ENCODE data around the gene MRPS9. TPM values are rescaled to one million over a fixed set of nuclear protein-coding genes. Genes with fewer than 3 reads are reported as not detected.

MRPS9 gene
- total RNA-seq, 1 donor from 2014 or later, result 16.0 TPM

- no peak for DNase-seq (ENCODE audit: extremely low spot score in 2 of 2)
- intact Hi-C loops (cut with DNase I), result no loop called here
- TF ChIP-seq CTCF (IDR thresholded peaks at IDR 0.05), result no peak
Measured at GRCh38 chr2:105126336-105126735, 88.5 kb downstream of the MRPS9 start.

GRCh38 chr2:105127289-105127915, 89.5 kb downstream of the MRPS9 start:
- H3K27ac ChIP-seq, result no peak overlapping the region
- no peaks in the 10 kb centered on the region for H3K9me3 ChIP-seq
- no peaks in the 10 kb centered on the region for H3K36me3 ChIP-seq
- H3K4me1 ChIP-seq, result no peaks in the 10 kb centered on the region
- no peaks in the 10 kb centered on the region for H3K27me3 ChIP-seq
- peak in 1 of 2 donors; percentile 70 for DNase-seq (ENCODE audit: extremely low spot score in 2 of 2)
- TF ChIP-seq POLR2AphosphoS5 (IDR thresholded peaks at IDR 0.05; ENCODE audit: insufficient read depth in 1 of 2, low read depth in 1 of 2) (no peak), POLR2A (IDR thresholded peaks at IDR 0.05) (no peak), CTCF (IDR thresholded peaks at IDR 0.05) (no peak)
- intact Hi-C loops (cut with DNase I), result no loop called here
- H3K4me3 ChIP-seq, result no peak overlapping the region

More at GRCh38 chr2:105126336-105126735, 88.5 kb downstream of the MRPS9 start:
- H3K27ac ChIP-seq, result no peak overlapping the region
- H3K27me3 ChIP-seq, result no peaks in the 10 kb centered on the region
- no peaks in the 10 kb centered on the region for H3K4me1 ChIP-seq
- H3K36me3 ChIP-seq, result no peaks in the 10 kb centered on the region
- no peaks in the 10 kb centered on the region for H3K9me3 ChIP-seq
- no peak overlapping the region for H3K4me3 ChIP-seq

GRCh38 chr2:105129722-105130232, 91.9 kb downstream of the MRPS9 start:
- TF ChIP-seq POLR2A (IDR thresholded peaks at IDR 0.05) (no peak), POLR2AphosphoS5 (IDR thresholded peaks at IDR 0.05; ENCODE audit: insufficient read depth in 1 of 2, low read depth in 1 of 2) (no peak), CTCF (IDR thresholded peaks at IDR 0.05) (no peak)

GRCh38 chr2:105130546-105130945, 92.7 kb downstream of the MRPS9 start:
- TF ChIP-seq CTCF (IDR thresholded peaks at IDR 0.05) (no peak), POLR2AphosphoS5 (IDR thresholded peaks at IDR 0.05; ENCODE audit: insufficient read depth in 1 of 2, low read depth in 1 of 2) (no peak), POLR2A (IDR thresholded peaks at IDR 0.05) (no peak)
- no peaks in the 10 kb centered on the region for H3K36me3 ChIP-seq
- H3K27me3 ChIP-seq, result no peaks in the 10 kb centered on the region
- DNase-seq (ENCODE audit: extremely low spot score in 2 of 2), result no peak
- H3K4me3 ChIP-seq, result no peak overlapping the region
- intact Hi-C loops (cut with DNase I), result no loop called here
- H3K9me3 ChIP-seq, result no peaks in the 10 kb centered on the region
- no peak overlapping the region for H3K27ac ChIP-seq
- H3K4me1 ChIP-seq, result no peaks in the 10 kb centered on the region

More at GRCh38 chr2:105129722-105130232, 91.9 kb downstream of the MRPS9 start:
- no peaks in the 10 kb centered on the region for H3K4me1 ChIP-seq
- H3K27ac ChIP-seq, result no peak overlapping the region
- H3K9me3 ChIP-seq, result no peaks in the 10 kb centered on the region
- no peak for DNase-seq (ENCODE audit: extremely low spot score in 2 of 2)
- H3K27me3 ChIP-seq, result no peaks in the 10 kb centered on the region
- no peaks in the 10 kb centered on the region for H3K36me3 ChIP-seq
- intact Hi-C loops (cut with DNase I), result no loop called here
- H3K4me3 ChIP-seq, result no peak overlapping the region

GRCh38 chr2:105134081-105134480, 96.2 kb downstream of the MRPS9 start:
- Histone ChIP-seq H3K4me3 (no peak overlapping the region), H3K4me1 (no peaks in the 10 kb centered on the region), H3K27me3 (no peaks in the 10 kb centered on the region), H3K9me3 (no peaks in the 10 kb centered on the region), H3K36me3 (no peaks in the 10 kb centered on the region), H3K27ac (no peak overlapping the region)
- intact Hi-C loops (cut with DNase I), result no loop called here
- DNase-seq (ENCODE audit: extremely low spot score in 2 of 2), result no peak
- no peak for TF ChIP-seq POLR2A (IDR thresholded peaks at IDR 0.05)
- TF ChIP-seq POLR2AphosphoS5 (IDR thresholded peaks at IDR 0.05; ENCODE audit: insufficient read depth in 1 of 2, low read depth in 1 of 2), result no peak
- no peak for TF ChIP-seq CTCF (IDR thresholded peaks at IDR 0.05)

All from vagina (tissue), 2 donors.